ENCODE data around the gene USP10. TPM values are rescaled to one million over a fixed set of nuclear protein-coding genes. Genes with fewer than 3 reads are reported as not detected.

USP10 gene
- total RNA-seq, 2 experiments from 2014 or later, result 105 to 108 TPM

GRCh38 chr16:84785843-84786581, 86.2 kb downstream of the USP10 start:
- intact Hi-C loops (cut with micrococcal nuclease), result no loop called here
- no peak overlapping the region for H3K4me3 Mint-ChIP-seq
- CTCF ChIA-PET, result no interaction called here
- no peaks in the 10 kb centered on the region for H3K4me1 Mint-ChIP-seq (ENCODE audit: low read depth)
- no peaks in the 10 kb centered on the region for H3K36me3 Mint-ChIP-seq
- no peak for DNase-seq
- POLR2A ChIA-PET, result no interaction called here
- no peaks in the 10 kb centered on the region for H3K27me3 Mint-ChIP-seq
- no peak overlapping the region for H3K27ac Mint-ChIP-seq
- H3K9me3 Mint-ChIP-seq, result no peaks in the 10 kb centered on the region

GRCh38 chr16:84786605-84787262, 86.9 kb downstream of the USP10 start:
- Mint-ChIP-seq H3K27ac (no peak overlapping the region), H3K27me3 (no peaks in the 10 kb centered on the region), H3K4me3 (no peak overlapping the region), H3K4me1 (ENCODE audit: low read depth) (no peaks in the 10 kb centered on the region), H3K9me3 (no peaks in the 10 kb centered on the region), H3K36me3 (no peaks in the 10 kb centered on the region)
- ChIA-PET CTCF (no interaction called here), POLR2A (no interaction called here)
- DNase-seq, result no peak
- intact Hi-C loops (cut with micrococcal nuclease), result no loop called here

GRCh38 chr16:84787263-84787622, 87.4 kb downstream of the USP10 start:
- Mint-ChIP-seq H3K4me3 (no peak overlapping the region), H3K27ac (no peak overlapping the region), H3K36me3 (no peaks in the 10 kb centered on the region), H3K4me1 (ENCODE audit: low read depth) (no peaks in the 10 kb centered on the region), H3K27me3 (no peaks in the 10 kb centered on the region), H3K9me3 (no peaks in the 10 kb centered on the region)
- POLR2A ChIA-PET, result no interaction called here
- intact Hi-C loops (cut with micrococcal nuclease), result no loop called here
- CTCF ChIA-PET, result interaction anchor here (0.7 kb wide), 1 partner anchor 635 kb away, joined by 4 read pairs; no protein-coding TSS in a partner anchor
- DNase-seq, result no peak

GRCh38 chr16:84788920-84789391, 89.2 kb downstream of the USP10 start:
- Mint-ChIP-seq H3K36me3 (no peaks in the 10 kb centered on the region), H3K27ac (no peak overlapping the region), H3K4me3 (no peak overlapping the region), H3K4me1 (ENCODE audit: low read depth) (no peaks in the 10 kb centered on the region), H3K27me3 (no peaks in the 10 kb centered on the region), H3K9me3 (no peaks in the 10 kb centered on the region)
- no peak for DNase-seq
- intact Hi-C loops (cut with micrococcal nuclease), result no loop called here
- ChIA-PET CTCF (no interaction called here), POLR2A (no interaction called here)

GRCh38 chr16:84789431-84789830, 89.6 kb downstream of the USP10 start:
- Mint-ChIP-seq H3K36me3 (no peaks in the 10 kb centered on the region), H3K4me1 (ENCODE audit: low read depth) (no peaks in the 10 kb centered on the region), H3K9me3 (no peaks in the 10 kb centered on the region), H3K27ac (no peak overlapping the region), H3K27me3 (no peaks in the 10 kb centered on the region), H3K4me3 (no peak overlapping the region)
- DNase-seq, result no peak
- CTCF ChIA-PET, result interaction anchor here (1.0 kb wide), 1 partner anchor 181 kb away, joined by 4 read pairs; no protein-coding TSS in a partner anchor
- POLR2A ChIA-PET, result no interaction called here
- intact Hi-C loops (cut with micrococcal nuclease), result no loop called here

- intact Hi-C loops (cut with micrococcal nuclease), result no loop called here
- ChIA-PET POLR2A (no interaction called here), CTCF (interaction anchor here (1.0 kb wide), 2 partner anchors 118 to 181 kb away, joined by 3 to 4 read pairs; no protein-coding TSS in a partner anchor)
- DNase-seq, result no peak
- H3K9me3 Mint-ChIP-seq, result no peaks in the 10 kb centered on the region
- H3K36me3 Mint-ChIP-seq, result no peaks in the 10 kb centered on the region
- no peak overlapping the region for H3K4me3 Mint-ChIP-seq
- H3K27me3 Mint-ChIP-seq, result no peaks in the 10 kb centered on the region
- H3K27ac Mint-ChIP-seq, result no peak overlapping the region
- no peaks in the 10 kb centered on the region for H3K4me1 Mint-ChIP-seq (ENCODE audit: low read depth)
Observed at GRCh38 chr16:84790301-84790700, 90.5 kb downstream of the USP10 start.

GRCh38 chr16:84791088-84791487, 91.3 kb downstream of the USP10 start:
- DNase-seq, result no peak
- Mint-ChIP-seq H3K27ac (no peak overlapping the region), H3K27me3 (no peaks in the 10 kb centered on the region), H3K4me1 (ENCODE audit: low read depth) (no peaks in the 10 kb centered on the region), H3K4me3 (no peak overlapping the region), H3K36me3 (no peaks in the 10 kb centered on the region), H3K9me3 (no peaks in the 10 kb centered on the region)
- POLR2A ChIA-PET, result no interaction called here
- intact Hi-C loops (cut with micrococcal nuclease), result no loop called here
- CTCF ChIA-PET, result interaction anchor here (1.0 kb wide), 1 partner anchor 119 kb away, joined by 3 read pairs; no protein-coding TSS in a partner anchor

GRCh38 chr16:84791501-84791900, 91.7 kb downstream of the USP10 start:
- intact Hi-C loops (cut with micrococcal nuclease), result no loop called here
- POLR2A ChIA-PET, result no interaction called here
- H3K36me3 Mint-ChIP-seq, result no peaks in the 10 kb centered on the region
- no peak overlapping the region for H3K27ac Mint-ChIP-seq
- H3K27me3 Mint-ChIP-seq, result no peaks in the 10 kb centered on the region
- CTCF ChIA-PET, result interaction anchor here (0.6 kb wide), 1 partner anchor 182 kb away, joined by 3 read pairs; no protein-coding TSS in a partner anchor
- no peak for DNase-seq
- no peak overlapping the region for H3K4me3 Mint-ChIP-seq
- no peaks in the 10 kb centered on the region for H3K4me1 Mint-ChIP-seq (ENCODE audit: low read depth)
- no peaks in the 10 kb centered on the region for H3K9me3 Mint-ChIP-seq

- Mint-ChIP-seq H3K4me1 (ENCODE audit: low read depth) (no peaks in the 10 kb centered on the region), H3K4me3 (no peak overlapping the region), H3K36me3 (no peaks in the 10 kb centered on the region), H3K9me3 (no peaks in the 10 kb centered on the region), H3K27me3 (no peaks in the 10 kb centered on the region), H3K27ac (no peak overlapping the region)
- ChIA-PET POLR2A (no interaction called here), CTCF (no interaction called here)
- DNase-seq, result no peak
- intact Hi-C loops (cut with micrococcal nuclease), result no loop called here
Observed at GRCh38 chr16:84794186-84794585, 94.4 kb downstream of the USP10 start.

GRCh38 chr16:84794626-84795025, 94.8 kb downstream of the USP10 start:
- Mint-ChIP-seq H3K9me3 (no peaks in the 10 kb centered on the region), H3K27me3 (no peaks in the 10 kb centered on the region), H3K4me1 (ENCODE audit: low read depth) (no peaks in the 10 kb centered on the region), H3K36me3 (no peaks in the 10 kb centered on the region), H3K4me3 (no peak overlapping the region), H3K27ac (no peak overlapping the region)
- ChIA-PET POLR2A (no interaction called here), CTCF (no interaction called here)
- DNase-seq, result no peak
- intact Hi-C loops (cut with micrococcal nuclease), result no loop called here

- no peaks in the 10 kb centered on the region for H3K4me1 Mint-ChIP-seq (ENCODE audit: low read depth)
- H3K27ac Mint-ChIP-seq, result no peak overlapping the region
- ChIA-PET POLR2A (no interaction called here), CTCF (no interaction called here)
- H3K27me3 Mint-ChIP-seq, result no peaks in the 10 kb centered on the region
- peaks cover 2% of the 10 kb centered on the region for H3K9me3 Mint-ChIP-seq
- H3K4me3 Mint-ChIP-seq, result no peak overlapping the region
- DNase-seq, result no peak
- H3K36me3 Mint-ChIP-seq, result no peaks in the 10 kb centered on the region
- intact Hi-C loops (cut with micrococcal nuclease), result no loop called here
Observed at GRCh38 chr16:84795329-84796053, 95.7 kb downstream of the USP10 start.

- no peak overlapping the region for H3K27ac Mint-ChIP-seq
- CTCF ChIA-PET, result no interaction called here
- intact Hi-C loops (cut with micrococcal nuclease), result no loop called here
Observed at GRCh38 chr16:84800158-84800978, 100.6 kb downstream of the USP10 start.

More at GRCh38 chr16:84800158-84800978, 100.6 kb downstream of the USP10 start:
- POLR2A ChIA-PET, result no interaction called here
- Mint-ChIP-seq H3K4me1 (ENCODE audit: low read depth) (no peaks in the 10 kb centered on the region), H3K4me3 (no peak overlapping the region), H3K27me3 (peaks cover 4% of the 10 kb centered on the region), H3K36me3 (no peaks in the 10 kb centered on the region), H3K9me3 (peaks cover 4% of the 10 kb centered on the region)
- no peak for DNase-seq
